ENCODE results near the gene CMC4. TPM values are rescaled to one million over a fixed set of nuclear protein-coding genes. Genes with fewer than 3 reads are reported as not detected.
A peak's percentile ranks its signal among the peaks of the same experiment; 100 is the strongest.

CMC4 gene
- total RNA-seq, 2 donors from 2014 or later = 5.6 to 6.6 TPM

DNA sequence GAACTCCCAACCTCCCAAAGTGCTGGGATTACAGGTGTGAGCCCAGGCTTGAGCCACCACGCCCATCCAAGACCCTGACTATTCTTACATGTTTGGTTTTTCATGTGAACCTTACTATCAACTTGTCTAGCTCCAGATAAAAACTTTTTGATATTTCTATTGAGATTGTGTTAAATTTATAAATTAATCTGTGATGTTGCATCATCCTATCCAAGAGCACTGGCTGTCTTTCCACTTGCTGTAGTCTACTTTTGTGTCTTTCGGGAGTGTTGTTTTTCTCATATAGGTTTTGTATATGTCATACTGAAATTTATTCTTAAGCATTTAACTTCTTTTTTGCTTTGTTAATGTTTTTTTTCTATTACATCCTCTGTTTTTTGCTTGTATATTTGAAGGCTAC is 35.0 kb upstream of the CMC4 start:
- TF ChIP-seq, protein P1, sequence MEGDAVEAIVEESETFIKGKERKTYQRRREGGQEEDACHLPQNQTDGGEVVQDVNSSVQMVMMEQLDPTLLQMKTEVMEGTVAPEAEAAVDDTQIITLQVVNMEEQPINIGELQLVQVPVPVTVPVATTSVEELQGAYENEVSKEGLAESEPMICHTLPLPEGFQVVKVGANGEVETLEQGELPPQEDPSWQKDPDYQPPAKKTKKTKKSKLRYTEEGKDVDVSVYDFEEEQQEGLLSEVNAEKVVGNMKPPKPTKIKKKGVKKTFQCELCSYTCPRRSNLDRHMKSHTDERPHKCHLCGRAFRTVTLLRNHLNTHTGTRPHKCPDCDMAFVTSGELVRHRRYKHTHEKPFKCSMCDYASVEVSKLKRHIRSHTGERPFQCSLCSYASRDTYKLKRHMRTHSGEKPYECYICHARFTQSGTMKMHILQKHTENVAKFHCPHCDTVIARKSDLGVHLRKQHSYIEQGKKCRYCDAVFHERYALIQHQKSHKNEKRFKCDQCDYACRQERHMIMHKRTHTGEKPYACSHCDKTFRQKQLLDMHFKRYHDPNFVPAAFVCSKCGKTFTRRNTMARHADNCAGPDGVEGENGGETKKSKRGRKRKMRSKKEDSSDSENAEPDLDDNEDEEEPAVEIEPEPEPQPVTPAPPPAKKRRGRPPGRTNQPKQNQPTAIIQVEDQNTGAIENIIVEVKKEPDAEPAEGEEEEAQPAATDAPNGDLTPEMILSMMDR (IDR thresholded peaks at IDR 0.05) = no peak
- no peak for DNase-seq
- Histone ChIP-seq H3K4me3 (no peak overlapping the region), H3K4me1 (no peaks in the 10 kb centered on the region), H3K9me3 (no peaks in the 10 kb centered on the region), H3K27ac (no peak overlapping the region), H3K27me3 (no peaks in the 10 kb centered on the region), H3K9ac (ENCODE audit: low read depth in 2 of 2, low read length in 2 of 2) (no peak overlapping the region), H3K36me3 (no peaks in the 10 kb centered on the region)
- intact Hi-C loops (cut with DNase I) = no loop called here

DNA sequence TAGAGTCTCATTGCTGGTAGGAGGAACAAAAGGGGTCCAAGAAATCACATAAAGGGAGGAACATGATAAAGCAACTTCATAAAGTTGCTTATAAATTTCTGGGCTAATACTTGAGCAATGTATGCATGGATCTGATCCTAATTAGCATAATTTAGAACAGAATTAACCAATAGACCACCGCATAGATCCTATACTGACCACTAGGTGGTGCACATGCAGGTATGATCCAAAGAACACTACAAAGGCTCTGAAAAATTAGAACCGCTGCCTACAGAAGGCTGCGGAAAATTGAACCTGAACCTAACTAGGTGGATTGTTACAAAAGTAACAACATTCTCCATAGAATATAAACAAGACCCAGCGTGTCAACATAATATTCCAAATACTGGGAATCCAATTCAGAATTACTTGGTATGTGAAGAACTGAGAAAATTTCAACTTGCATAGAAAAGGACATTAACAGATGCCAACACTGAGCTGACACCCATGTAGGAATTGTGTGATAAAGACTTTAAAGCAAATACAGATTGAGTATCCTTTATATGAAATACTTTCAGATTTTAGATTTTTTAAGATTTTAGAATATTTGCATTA is 23.6 kb upstream of the CMC4 start:
- H3K27ac ChIP-seq = no peak overlapping the region
- no peak overlapping the region for H3K9ac ChIP-seq (ENCODE audit: low read depth in 2 of 2, low read length in 2 of 2)
- H3K9me3 ChIP-seq = no peaks in the 10 kb centered on the region
- TF ChIP-seq, protein P1 (IDR thresholded peaks at IDR 0.05) = peak; percentile 64
- H3K27me3 ChIP-seq = no peaks in the 10 kb centered on the region
- H3K4me3 ChIP-seq = no peak overlapping the region
- DNase-seq = no peak
- H3K36me3 ChIP-seq = no peaks in the 10 kb centered on the region
- intact Hi-C loops (cut with DNase I) = no loop called here
- H3K4me1 ChIP-seq = no peaks in the 10 kb centered on the region

DNA sequence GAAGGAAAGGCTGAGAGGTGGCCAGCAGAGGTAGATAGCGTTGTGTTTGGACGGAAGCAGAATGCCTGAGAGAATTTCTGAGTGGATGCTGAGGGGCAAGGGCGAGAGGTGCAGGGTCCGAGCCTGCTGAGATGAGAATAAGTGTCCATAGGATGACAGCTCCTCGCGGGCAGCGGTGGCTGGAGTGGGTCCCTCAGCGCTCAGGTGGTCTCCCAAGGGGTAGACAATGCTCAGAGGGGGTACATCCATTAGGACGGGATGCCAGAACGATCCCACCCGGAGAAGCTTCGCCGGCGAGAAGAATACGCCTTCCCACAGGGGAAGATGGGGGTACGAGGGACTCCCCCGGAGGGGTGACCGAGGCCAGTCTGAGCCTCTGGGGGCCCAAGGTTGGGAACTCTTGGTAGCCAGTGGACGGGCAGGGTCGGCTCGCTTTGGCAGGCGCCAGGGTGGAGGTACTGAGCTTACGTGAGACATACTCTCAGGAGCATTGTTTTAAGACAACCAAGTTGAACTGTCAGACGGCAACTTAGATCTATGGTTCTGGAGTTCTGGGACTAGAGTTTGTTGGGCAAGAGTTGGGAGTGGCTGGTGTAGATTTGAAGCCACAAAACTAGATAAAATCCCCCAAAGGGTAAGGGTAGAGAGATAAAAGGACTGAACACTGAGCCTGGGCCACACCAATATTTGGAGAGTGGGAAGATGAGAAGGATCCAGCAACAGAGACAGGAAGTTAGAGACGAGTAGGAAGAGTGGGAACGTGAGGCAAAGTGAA is 16.2 kb upstream of the CMC4 start:
- Histone ChIP-seq H3K9me3 (no peaks in the 10 kb centered on the region), H3K27me3 (no peaks in the 10 kb centered on the region), H3K9ac (ENCODE audit: low read depth in 2 of 2, low read length in 2 of 2) (no peak overlapping the region), H3K4me3 (no peak overlapping the region), H3K27ac (no peak overlapping the region), H3K36me3 (no peaks in the 10 kb centered on the region), H3K4me1 (no peaks in the 10 kb centered on the region)
- DNase-seq = no peak
- TF ChIP-seq, protein P1 (IDR thresholded peaks at IDR 0.05) = no peak
- intact Hi-C loops (cut with DNase I) = loop anchor here (10.0 kb wide), 1 partner anchor 172 kb away; no protein-coding TSS in a partner anchor

DNA sequence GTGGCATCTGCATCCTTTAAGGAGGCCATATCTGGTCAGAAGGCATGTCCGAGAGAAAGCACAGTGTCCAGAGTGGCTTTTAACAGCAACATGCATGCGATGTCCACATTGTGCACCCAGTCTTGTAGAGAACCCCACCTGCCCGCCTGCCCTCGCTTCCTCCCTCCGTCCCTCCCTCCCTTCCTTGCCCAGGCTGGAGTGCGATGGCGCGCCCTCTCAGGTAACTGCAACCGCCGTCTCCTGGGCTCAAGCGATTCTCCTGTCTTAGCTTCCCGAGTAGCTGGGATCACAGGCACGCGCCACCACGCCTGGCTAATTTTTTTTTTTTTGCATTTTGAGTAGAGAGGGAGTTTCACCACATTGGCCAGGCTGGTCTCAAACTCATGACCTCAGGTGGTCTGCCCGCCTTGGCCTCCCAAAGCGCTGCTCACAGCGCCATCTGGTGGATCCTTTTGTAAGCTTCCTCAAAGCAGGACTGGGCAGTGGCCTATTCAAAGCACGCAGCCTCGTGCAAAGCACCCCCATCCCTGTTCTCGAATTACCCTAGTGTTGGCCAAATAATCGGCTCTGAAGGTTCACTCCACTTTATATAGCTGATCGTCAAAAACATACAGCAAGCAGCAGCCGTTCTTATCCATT is 15.4 kb upstream of the CMC4 start:
- H3K9ac ChIP-seq (ENCODE audit: low read depth in 2 of 2, low read length in 2 of 2) = no peak overlapping the region
- TF ChIP-seq, protein P1 (IDR thresholded peaks at IDR 0.05) = peak; percentile 38
- no peaks in the 10 kb centered on the region for H3K36me3 ChIP-seq
- no peaks in the 10 kb centered on the region for H3K4me1 ChIP-seq
- intact Hi-C loops (cut with DNase I) = loop anchor here (10.0 kb wide), 1 partner anchor 172 kb away; no protein-coding TSS in a partner anchor
- no peak overlapping the region for H3K4me3 ChIP-seq
- no peak overlapping the region for H3K27ac ChIP-seq
- H3K27me3 ChIP-seq = no peaks in the 10 kb centered on the region
- DNase-seq = peak; percentile 35
- H3K9me3 ChIP-seq = no peaks in the 10 kb centered on the region

DNA sequence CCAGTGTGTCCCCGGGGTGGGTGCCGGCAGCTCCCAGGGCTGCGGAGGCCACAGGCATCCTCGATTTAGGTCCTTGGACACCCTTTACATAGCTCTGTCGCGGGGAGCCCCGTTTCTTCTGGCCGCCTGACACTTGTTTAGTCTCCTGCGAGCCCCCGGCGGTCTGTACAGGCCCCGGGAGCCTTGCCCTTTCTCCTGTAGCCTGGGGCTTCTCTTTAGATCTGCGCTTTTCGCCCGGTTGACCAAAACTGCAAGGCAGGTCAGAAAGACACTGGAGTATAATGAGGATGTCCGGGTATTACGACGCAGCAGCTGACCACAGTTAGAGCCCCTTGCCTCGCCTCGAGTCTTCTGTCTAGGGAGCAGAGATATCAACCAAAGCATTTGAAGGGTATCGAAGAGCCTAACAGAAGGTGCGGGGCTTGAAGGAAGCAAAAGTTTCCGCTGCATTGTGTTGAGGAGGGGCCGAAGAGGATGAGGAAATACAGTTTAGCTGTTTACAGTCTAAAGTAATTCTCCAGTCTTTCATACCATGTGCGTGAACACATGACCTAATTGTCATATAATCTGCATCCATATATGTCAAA is 851 bp upstream of the CMC4 start:
- Histone ChIP-seq H3K9me3 (no peaks in the 10 kb centered on the region), H3K4me1 (no peaks in the 10 kb centered on the region), H3K27me3 (no peaks in the 10 kb centered on the region), H3K9ac (ENCODE audit: low read depth in 2 of 2, low read length in 2 of 2) (peak overlapping the region; percentile 75 to 84), H3K27ac (peak overlapping the region; percentile 78), H3K4me3 (peak overlapping the region; percentile 53), H3K36me3 (no peaks in the 10 kb centered on the region)
- intact Hi-C loops (cut with DNase I) = no loop called here
- DNase-seq = peak; percentile 33
- TF ChIP-seq, protein P1 (IDR thresholded peaks at IDR 0.05) = no peak

Data from colonic mucosa (tissue), 4 donors.